ENCODE measurements around the gene PPP1R15A. TPM values are rescaled to one million over a fixed set of nuclear protein-coding genes. Genes with fewer than 3 reads are reported as not detected.
"Not testable (repeated sequence)": the region's sequence is repeated elsewhere in the genome, so short reads cannot be mapped to it uniquely, and the experiment has no call there.

Gene PPP1R15A
- polyA plus RNA-seq, 5 donors: 38.6 to 72.3 (median 53.5) TPM

DNA sequence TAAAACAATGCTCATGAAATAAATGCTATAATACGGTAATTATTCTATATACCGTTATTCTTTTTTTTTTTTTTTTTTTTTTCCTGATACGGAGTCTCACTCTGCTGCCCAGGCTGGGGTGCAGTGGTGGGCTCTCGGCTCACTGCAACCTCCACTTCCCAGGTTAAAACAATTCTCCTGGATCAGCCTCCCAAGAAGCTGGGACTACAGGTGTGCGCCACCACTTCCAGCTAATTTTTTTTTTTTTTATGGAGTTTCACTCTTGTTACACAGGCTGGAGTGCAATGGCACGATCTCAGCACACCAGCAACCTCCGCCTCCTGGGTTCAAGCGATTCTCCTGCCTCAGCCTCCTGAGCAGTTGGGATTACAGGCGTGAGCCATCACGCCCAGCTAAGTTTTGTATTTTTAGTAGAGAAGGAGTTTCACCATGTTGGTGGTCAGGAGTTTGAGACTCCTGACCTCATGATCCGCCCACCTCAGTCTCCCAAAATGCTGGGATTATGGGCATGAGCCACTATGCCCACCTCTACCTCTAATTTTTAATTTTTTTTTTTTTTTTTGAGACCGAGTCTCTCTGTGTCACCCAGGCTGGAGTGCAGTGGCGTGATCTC lies 6.9 kb downstream of the PPP1R15A start:
- no peak for DNase-seq

DNA sequence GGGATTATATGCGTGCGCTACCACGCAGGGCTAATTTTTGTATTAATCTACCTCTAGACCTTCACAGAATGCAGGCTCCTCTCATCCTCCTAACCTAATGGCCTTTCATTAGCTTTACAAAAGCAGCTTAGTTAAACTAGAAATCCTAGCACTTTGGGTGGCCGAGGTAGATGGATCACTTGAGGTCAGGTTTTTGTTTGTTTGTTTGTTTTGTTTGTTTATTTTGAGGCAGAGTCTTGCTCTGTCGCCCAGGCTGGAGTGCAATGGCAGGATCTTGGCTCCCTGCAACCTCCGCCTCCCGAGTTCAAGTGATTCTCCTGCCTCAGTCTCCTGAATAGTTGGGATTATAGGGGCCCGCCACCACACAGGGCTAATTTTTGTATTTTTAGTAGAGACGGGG lies 7.5 kb downstream of the PPP1R15A start:
- DNase-seq: not testable (repeated sequence)

DNA sequence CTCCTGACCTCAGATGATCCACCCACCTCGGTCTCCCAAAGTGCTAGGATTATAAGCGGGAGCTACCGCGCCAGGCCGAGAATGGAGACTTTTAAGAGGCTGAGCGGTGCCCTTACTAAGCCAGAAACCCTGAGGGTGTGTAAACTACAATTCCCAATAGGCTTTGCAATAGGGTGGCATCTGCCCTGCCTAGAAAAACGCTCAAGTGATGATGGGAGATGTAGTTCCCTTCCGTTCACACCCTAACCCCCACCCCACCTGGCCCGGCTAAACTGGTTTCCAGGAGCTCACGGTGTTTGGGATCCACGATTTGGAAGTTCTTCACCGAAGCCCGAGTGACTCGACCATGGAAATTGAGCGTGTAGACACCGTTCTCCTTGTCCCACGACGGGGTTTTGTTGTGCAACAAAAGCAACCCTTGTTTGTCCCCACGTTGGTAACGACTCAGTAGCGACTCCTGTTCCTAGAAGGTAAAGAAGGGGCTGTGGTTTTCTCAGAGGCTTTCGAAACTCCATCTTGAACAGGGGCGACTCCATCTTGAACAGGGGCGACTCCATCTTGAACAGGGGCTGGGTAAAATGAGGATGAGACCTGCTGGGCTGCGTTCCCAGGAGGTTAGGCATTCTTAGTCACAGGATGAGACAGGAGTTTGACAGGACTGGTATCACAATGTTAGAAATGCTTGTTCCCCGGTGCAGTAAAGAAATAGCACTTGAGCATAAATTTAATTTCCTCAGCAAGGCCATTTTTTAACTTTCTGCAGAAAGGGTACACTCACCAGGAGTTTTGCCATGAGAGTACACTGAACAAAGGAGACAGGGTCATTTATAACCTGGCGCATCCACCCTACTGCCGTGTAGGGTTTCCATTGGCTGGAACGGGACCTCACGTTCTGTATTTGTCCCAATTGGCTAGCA lies 9.8 kb downstream of the PPP1R15A start:
- DNase-seq: no peak

DNA sequence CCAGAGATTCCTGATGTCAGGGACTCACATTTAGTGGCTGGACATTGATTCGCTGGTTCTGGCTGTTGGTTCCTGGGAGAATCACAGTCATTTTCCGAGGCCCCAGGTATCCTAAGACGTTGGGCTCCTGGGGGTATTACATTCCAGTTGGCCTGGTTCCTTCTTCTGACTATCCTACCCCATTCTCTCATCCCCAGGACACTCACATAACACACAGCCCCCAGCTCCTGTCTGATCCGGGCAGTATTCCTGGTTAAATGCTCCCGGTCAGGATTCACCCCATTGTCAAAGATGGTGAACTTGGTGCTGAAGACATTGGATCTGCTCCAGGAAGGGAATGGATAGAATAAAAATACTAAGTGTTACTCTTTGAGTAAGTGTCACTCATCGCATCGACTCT lies 11.5 kb downstream of the PPP1R15A start:
- DNase-seq: no peak

DNA sequence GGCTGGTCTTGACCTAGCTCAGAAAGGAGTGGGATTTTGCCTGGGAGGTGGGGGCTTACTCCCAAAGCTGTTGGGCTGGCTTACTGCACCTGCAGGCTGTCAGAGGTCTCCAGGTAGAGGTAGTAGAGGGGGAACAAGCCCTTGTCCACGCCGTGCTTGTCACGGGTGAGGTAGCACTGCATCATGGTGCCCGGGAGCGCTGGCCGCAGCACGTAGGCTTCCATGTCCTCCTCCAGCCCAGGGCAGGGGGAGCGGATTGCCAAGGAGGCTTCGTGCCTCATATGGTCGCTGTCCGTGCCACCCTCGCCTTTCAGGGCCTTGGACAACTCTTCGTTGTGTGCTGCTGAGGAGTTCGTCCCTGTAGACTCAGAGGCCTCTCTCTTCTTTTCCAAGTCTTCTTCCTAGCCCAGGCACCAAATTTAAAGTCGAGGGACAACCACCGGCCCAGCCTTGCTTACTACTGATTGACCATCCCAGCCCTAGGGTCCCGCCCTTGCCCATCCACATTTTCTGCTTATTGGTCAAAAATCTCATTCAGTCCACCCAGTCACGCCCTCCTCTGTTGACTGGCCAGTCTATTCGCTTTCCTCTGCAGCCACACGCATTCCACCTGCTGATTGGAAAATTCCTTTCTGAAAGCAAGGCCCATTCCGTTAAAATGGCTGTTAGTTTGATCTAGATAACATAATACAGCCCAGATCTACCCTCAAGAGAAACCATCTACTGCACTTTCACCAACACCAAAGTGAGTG lies 15.8 kb downstream of the PPP1R15A start:
- DNase-seq: no peak

DNA sequence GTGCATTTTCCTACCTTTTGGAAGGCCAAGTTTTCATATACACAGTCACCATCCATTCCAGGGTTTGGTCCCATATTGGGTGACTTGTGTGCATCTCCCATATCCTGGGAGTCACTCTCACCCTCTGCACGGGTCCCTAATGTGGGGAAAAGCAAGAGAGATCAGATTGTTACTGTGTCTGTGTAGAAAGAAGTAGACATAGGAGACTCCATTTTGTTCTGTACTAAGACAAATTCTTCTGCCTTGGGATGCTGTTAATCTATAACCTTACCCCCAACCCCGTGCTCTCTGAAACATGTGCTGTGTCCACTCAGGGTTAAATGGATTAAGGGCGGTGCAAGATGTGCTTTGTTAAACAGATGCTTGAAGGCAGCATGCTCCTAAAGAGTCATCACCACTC lies 17.3 kb downstream of the PPP1R15A start:
- DNase-seq: not testable (repeated sequence)

DNA sequence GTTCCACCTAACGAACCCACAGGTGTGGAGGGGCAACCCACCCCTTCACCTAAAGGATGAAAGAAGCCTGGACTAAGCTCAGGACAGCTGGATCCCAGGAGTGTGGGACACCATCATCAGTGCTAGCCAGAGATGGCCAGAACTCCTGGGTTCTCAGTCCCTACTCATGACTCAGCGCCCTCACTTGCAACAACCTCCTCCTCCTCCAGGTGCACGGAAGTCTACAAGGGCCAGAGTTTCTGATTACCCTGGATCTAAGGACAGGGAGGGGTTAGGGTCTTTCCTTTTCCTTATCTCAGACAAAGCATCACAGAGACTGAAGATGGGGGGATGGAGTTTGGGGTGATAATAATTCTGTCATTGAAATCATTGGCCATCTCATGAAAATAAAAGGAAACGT lies 18.3 kb downstream of the PPP1R15A start:
- DNase-seq: no peak

DNA sequence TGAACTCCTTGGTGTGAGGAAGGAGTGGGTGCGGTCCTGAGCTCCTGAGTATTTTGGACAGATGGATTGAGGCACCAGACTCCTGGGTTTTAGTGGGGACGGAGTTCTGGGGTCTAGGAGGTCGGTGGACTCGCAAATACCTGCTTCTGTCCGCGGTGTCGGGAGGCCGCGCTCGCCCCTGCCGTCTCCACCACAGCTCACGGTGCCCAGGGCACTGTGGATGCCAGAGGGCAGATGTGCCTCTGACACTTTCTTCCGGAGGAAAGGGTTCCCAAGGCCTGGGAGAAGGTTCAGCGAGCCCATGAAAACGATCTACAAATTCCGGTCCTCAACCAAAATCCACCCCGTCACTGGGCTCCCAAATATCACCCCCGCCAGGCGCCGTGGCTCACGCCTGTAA lies 23.0 kb downstream of the PPP1R15A start:
- no peak for DNase-seq

DNA sequence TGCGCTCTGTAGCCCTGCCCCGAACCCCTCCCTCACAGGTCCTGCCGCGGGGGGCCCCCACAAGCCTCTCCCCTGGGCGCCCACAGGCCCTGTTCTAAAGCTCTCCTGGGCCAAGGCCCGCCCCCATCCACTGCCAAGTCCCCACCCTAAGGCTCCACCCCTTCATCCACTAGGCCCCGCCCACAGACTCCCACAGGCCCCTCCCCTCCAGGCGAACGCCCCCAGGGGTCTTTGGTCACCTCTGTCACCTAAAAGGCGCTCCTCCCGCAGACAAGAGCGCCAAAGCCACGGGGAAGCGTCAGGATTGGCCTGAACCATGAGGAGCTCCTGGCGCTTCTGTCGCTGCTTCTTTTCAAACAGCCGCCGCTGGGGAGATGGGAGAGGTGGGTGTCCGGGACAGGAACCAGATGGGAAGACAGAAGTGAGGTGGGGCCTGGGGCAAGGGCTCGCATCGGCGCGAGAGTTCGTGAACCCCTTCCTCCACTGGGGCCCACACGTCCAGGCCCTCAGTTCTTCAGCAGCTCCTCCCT lies 24.0 kb downstream of the PPP1R15A start:
- DNase-seq: peak in 1 of 2 donors; percentile 46

DNA sequence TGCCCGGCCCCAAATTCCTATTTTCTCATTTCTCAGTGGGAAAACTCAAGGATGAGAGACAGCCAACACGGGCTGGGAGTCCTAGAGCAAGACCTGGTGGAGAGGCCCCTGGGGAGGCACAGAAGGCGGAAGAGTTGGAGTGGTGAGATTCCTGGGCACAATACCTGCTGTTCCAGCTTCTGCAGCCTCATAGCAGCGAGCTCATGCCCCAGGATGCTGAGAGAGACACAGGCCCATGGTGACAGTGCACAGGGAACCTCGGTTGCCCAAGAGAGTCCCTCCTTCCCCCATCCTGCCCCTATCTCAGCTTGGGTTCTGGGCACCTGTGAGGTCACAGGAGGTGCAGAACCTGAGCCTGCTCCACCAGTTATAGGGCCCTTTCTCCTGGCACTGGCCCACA lies 25.0 kb downstream of the PPP1R15A start:
- no peak for DNase-seq

DNA sequence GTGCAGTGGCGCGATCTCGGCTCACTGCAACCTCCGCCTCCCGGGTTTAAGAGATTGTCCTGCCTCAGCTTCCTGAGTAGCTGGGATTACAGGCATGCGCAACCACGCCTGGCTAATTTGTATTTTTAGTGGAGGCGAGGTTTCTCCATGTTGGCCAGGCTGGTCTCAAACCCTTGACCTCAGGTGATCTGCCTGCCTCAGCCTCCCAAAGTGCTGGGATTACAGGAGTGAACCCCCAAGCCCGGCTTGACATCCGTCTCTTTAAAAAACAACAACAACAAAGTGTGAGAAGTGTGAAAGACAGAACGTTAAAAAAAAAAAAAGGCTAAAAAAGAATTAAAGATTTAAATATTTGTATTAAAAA lies 27.1 kb downstream of the PPP1R15A start:
- DNase-seq: not testable (repeated sequence)

DNA sequence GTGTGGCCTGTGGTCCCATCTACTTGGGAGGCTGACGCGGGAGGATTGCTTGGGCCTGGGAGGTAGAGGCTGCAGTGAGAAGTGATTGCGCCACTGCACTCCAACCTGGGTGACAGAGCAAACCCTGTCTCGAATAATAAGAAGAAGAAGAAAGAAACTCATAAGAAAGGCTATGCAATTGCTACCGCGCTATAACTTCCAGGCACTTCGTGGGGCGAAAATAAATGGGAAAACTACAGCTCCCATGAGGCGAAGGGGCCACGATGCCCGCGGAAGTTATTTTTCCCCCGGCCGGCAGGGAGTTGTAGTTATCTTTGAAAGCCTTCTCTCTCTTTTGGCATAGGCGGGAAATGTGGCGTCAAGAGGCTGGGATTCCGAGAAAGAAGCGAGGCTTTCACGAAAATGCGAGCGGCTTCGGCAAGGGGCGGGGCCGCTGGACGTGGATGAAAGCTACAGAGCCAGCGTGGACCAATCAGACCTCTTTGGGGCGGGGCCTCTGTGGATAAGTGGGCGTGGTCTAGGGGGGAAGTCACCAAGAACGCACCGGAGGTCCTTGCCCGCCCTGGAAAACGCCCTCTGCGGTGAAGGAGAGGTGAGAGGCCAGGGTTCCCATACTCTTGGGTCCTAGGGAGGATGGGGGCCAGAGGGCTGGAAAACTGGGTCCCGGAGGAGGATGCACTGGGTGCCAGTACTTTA lies 27.7 kb downstream of the PPP1R15A start, which contains the start of gene NUCB1:
NUCB1 (plus strand) TSS at position 532 of the 696 bp plus-strand sequence. CDS start 485 bp downstream, outside the sequence.
- DNase-seq: peak; percentile 99

DNA sequence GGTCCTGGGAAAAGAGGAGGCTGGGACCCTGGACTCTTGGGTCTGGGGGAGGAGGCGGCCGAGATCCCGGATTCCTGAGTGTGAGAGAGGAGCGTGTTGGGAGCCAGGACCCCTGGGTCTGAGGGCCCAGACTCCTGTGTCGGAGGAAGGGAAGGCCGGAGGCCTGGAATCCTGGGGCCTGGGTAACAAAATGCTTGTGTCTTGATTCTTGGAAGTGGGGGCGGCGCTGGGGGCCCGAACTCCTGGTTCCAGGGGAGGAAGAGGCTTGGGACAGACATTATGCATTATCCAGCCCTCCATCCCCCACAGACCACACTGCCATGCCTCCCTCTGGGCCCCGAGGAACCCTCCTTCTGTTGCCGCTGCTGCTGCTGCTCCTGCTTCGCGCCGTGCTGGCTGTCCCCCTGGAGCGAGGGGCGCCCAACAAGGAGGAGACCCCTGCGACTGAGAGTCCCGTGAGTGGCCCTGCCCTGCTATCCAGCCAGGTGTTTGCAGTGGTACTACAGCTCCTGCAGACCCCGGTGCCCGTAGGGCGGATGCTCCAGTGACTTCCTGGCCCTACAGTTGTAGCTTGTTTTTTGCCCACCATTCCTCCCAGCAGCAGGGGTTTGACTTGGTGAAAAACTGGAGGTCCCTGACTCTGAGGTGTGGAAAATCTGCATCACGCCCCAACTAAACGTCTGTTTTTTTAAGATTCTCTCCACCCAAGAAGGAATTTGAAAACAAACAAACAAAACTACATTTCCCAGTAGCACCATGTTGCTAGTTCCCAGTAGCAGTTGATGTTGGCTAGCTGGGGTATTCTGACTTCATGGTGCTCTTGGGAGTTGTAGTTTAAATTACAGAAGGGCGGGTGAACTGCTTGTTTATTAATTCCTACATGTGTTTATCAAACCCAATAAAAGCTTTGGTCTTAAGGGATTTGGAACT lies 28.5 kb downstream of the PPP1R15A start:
- no peak for DNase-seq

DNA sequence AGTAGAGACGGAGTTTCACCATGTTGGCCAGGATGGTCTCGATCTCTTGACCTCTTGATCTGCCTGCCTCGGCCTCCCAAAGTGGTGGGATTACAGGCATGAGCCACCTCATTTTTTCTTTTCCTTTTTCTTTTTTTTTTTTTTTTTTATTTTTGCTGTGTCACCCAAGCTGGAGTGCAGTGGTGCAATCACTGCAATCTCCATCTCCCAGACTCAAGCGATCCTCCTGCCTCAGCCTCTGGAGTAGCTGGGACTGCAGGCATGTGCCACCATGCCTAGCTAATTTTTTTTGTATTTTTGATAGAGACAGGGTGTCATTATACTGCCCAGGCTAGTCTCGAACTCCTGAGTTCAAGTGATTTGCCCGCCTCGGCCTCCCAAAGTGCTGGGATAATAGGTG lies 30.1 kb downstream of the PPP1R15A start:
- not testable (repeated sequence) for DNase-seq

DNA sequence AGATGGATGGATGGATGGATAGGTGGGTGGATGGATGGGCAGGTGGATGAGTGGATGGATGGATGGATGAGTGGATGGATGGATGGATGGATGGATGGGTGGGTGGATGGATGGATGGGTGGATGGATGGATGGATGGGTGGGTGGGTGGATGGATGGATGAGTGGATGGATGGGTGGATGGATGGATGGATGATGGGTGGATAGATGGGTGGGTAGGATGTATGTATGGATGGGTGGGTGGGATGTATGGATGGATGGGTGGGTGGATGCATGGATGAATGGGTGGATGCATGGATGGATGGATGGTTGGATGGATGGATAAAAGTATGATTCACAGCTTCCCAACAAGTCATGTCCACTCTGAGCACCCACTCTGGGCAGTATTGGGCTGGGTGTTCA lies 31.6 kb downstream of the PPP1R15A start:
- DNase-seq: not testable (repeated sequence)

DNA sequence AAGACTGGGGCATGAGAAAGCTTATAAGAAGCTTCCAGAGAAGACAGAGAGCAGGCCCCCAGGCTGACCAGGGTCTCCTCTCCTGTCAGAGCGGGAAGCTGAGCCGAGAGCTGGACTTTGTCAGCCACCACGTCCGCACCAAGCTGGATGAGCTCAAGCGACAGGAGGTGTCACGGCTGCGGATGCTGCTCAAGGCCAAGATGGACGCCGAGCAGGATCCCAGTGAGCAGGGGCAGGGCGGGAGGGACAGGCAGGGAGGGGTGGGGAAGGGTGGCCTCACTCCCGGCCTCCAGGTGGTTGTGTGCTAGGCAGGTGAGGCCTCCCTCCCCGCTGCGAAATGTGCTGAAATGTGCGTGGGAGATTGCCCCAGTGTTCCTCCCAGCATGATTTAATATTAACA lies 33.4 kb downstream of the PPP1R15A start:
- DNase-seq: no peak

DNA sequence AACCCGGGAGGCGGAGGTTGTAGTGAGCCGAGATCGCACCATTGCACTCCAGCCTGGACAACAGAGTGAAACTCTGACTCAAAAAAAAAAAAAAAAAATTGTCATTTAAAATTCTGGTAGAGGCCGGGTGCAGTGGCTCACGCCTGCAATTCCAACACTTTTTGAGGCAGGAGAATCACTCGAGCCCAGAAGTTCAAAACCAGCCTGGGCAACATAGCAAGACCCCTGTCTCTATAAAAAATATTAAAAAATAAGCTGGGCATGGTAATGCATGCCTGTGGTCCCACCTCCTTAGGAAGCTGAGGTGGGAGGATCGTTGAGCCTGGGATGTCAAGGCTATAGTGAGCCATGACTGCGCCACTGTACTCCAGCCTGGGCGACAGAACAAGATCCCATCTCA lies 34.1 kb downstream of the PPP1R15A start:
- DNase-seq: no peak

DNA sequence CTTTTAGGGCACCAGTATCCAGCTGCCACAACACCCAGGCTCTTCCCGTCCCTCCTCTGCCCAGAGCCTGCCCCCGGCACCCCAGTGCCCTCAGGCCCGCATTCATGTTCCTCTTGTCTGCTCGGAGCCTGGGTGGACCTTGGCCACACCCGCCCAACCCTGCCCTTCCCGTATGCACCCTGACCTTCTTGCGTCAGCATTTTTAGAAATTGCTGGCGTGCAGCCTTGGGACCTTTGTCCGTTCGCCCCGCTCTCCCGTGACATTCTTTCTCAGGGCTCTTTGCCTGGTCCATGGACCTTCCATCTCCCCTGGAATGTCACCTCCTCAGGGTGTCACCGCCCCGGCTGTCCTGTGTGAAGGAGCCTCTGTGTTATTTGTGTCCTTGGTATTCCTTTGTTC lies 35.5 kb downstream of the PPP1R15A start:
- DNase-seq: no peak

DNA sequence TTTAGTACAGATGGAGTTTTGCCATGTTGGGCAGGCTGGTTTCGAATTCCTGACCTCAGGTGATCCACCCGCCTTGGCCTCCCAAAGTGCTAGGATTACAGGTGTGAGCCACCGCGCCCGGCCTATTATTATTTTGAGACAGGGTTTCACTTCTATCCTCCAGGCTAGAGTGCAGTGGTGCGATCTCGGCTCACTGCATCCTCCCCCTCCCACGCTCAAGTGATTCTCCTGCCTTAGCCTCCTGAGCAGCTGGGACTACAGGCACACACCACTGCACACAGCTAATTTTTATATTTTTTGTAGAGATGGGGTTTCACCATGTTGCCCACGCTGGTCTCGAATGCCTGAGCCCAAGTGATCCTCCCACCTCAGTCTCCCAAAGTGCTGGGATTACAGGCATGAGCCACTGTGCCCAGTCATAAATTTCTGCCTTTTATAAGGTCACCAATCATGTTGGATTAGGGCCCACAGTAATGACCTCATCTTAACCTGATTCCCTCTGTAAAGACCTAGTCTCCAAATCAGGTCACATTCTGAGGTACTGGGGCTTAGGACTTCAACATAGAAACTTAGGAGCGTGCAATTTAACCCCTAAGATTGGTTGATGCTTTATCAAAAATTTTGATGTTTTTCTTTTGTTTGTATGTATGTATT lies 37.3 kb downstream of the PPP1R15A start:
- DNase-seq: not testable (repeated sequence)

DNA sequence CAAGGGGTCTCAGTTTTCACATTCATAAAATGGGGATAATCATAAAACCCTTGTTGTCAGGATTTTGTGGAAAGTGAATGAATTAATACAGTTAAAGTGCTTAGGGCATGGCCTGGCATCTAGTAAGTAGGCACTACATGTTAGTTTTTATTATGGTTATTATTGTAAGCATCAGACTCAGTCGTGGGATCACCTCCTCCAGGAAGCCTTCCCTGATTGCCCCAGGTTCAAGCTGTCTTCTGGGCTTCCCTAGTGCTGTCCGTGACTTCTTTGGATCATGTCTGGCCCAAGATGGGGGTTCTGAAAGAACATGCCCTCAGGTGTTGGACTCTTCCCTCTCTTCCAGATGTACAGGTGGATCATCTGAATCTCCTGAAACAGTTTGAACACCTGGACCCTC lies 38.6 kb downstream of the PPP1R15A start:
- DNase-seq: no peak

Data from right lung (tissue), 5 donors.